Fibroblast of skin of left biceps (primary cell): ENCODE measurements around the gene PPP6R2.
"Not testable (repeated sequence)": the region's sequence is repeated elsewhere in the genome, so short reads cannot be mapped to it uniquely, and the experiment has no call there.

ENCODE experiments used
- DNase-seq, 2 experiments: peaks; one replicate each; pipeline ENCODE4 v3.0.0-alpha.2; 2013; ENCODE audit warnings: low read depth in 2 of 2

Gene PPP6R2

DNA sequence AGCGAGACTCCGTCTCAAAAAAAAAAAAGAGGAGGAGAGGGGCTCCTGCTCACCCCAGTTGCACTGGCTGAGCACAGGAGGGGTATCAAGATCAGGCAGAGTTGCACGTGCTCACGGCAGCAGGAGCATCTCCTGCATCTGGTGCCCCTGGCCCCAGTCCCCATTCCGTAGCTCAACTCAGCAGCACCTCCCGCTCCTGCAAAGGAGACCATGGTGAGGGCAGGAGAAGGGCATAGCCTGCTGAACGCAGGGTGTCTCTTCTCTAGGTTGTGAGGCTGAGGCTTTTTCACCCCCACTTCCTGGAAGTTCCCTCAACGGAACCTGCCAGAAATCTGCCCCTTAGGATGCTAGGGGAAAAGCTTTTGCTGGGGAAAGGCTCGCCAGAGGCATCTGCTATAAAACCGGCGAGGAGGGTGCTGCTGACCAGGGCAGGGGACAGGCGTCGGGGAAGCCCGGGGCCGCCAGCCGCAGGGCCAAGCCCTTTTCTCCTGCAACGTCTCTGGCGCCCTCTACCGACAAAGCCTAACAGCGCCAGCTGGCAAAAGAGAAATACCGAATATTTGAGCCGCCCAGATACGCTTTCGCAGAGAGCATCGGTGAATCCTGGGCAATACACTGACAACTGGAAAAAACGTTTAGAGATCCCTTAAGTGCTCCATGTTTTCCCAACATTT is 1.0 kb upstream of the PPP6R2 start:
- DNase-seq: peak in 1 of 2 experiments; percentile 51

DNA sequence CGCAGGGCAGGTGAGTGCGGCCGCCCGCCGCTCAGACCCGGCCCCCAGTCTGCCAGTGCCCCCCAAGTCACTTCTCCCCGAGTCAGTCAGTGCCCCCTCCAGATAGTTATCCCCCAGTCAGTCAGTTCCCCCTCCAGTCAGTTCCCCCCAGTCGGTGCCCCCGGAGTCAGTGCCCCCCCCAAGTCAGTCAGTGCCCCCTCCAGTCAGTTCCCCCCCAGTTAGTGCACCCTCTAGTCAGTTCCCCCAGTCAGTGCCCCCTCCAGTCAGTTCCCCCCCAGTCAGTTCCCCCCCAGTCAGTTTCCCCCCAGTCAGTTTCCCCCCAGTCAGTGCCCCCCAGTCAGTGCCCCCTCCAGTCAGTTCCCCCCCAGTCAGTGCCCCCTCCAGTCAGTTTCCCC is 411 bp downstream of the PPP6R2 start:
- no peak for DNase-seq

DNA sequence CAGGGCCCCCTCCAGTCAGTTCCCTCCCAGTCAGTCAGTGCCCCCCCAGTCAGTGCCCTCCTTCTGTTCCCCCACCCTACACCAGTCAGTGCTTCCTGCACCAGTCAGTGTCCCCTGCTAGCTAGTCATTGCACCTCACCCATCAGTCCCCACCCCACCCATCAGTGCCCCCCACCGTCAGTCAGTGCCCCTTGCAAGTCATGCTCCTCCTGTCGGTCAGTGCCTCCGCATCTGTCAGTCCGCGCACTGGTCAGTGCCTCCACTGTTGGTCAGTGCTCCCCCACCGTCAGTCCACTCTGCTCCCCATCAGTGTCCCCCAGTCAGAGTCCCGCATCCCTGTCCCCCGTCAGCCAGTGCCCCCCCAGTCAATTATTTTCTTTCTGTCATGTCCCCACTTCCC is 3.3 kb downstream of the PPP6R2 start:
- DNase-seq: no peak

DNA sequence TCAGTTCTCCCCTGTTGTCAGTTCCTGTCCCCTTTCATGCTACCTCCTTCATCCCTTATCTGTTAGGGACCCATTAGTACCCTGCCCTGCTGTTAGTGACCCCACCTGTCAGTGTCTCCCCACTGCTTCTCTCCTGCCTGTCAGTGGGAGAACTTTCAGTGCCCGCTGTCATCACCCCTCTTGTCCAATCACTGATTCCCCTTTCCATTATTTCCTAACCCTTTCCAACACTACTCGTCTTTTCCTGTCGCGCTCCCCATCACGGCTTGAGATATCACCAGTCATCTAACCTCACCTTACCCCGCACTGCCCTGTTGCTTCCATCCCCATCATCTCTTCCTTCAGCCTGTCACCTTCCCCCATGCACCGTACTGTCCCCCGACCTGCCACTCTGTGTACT is 4.0 kb downstream of the PPP6R2 start:
- no peak for DNase-seq

DNA sequence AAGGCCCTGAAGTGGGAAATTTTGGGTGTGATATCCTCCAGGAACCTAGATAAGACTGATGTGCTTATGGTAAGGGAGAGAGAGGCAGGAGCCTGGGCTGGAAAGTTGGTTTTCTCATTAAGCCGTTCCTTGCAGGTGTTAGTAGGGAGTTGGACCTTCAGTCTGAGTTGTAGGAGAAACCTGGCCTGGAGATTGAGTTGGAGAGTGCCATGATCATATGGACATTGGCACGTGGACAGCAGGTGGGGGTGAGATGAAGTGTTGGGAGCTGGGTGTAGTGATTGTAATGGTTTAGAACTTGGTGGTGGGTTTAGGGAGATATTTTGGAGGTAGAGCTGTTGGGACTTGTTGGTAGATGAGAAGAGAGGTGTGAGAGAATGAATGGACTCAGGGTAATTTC is 4.9 kb downstream of the PPP6R2 start:
- DNase-seq: no peak

DNA sequence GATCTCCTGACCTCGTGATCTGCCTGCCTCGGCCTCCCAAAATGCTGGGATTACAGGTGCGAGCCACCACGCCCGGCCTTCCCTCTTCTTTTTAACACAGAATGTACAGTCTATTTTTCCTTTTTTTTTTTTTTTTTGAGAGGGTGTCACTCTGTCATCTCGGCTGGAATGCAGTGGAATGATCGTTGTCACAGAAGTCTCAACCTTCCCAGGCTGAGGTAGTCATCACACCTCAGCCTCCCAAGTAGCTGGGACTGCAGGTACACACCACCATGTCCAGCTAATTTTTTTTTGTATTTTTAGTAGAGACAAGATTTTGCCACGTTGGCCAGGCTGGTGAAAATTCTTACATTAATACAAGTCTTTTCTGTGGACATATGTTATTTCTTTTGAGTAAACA is 13.1 kb downstream of the PPP6R2 start:
- no peak for DNase-seq

DNA sequence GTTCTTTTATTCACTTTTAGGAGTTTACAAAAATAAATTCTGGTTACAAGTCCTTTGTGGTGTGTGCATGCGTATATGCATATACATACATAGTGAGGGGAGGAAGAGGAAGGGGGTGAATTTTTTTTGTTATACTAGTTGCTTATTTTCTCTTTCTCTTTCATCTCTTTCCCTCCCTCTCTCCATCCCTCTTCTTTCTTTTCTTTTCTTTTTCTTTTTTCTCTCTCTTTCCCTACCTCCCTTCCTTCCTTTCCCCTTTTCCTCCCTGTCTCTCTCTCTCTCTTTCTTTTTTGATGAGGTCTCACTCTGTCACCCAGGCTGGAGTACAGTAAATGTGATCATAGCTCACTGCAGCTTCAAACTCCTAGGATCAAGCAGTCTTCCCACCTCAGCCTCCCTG is 14.1 kb downstream of the PPP6R2 start:
- DNase-seq: no peak

DNA sequence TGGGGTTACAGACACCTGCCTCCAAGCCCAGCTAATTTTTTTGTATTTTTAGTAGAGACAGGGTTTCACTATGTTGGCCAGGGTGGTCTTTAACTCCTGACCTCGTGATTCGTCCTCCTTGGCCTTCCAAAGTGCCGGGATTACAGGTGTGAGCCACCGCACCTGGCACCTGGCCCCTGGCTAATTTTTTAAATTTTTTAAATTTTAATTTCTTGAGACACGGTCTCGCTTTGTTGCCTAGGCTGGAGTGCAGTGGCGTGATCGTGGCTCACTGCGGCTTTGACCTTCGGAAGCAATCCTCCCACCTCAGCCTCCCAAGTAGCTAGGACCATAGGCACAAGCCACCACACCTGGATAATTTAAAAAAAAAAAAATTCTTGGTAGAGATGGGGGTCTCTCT is 14.6 kb downstream of the PPP6R2 start:
- no peak for DNase-seq

DNA sequence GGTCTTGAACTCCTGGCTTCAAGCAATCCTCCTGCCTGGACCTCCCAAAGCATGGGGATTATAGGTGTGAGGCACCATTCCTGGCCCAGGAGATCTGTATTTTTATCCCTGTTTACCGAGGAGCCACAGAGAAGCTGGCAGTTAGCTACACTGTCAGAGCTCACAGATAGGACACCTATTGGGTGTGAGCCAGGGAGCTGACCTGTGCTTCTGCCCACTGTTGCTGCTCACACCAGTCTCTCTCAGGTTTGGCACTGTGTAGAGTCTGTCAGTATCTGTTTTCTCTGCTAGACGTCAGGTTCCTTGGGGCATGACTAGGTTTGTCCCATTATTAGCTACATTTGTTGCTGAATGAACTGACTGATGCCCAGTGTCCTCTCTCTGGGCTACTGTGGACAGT is 17.5 kb downstream of the PPP6R2 start:
- no peak for DNase-seq

DNA sequence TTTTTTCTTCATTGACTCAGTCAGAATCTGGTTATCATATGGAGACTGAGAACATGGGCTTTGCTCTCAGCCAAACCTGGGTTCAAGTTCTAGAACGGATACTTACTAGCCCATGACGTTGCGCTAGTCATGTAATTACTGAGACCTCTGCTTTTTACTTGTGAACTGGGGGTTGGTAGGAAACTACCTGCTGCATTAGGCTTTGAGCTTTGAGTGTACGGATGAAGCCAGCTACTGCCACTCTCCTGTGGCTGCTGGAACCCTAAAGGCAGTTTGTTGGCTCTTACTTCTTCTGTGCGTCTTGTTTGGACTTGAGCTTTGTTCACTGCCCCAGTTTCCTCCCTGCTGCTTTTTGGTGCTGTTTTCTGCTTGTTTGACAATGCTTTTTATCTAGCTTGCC is 18.1 kb downstream of the PPP6R2 start:
- no peak for DNase-seq

DNA sequence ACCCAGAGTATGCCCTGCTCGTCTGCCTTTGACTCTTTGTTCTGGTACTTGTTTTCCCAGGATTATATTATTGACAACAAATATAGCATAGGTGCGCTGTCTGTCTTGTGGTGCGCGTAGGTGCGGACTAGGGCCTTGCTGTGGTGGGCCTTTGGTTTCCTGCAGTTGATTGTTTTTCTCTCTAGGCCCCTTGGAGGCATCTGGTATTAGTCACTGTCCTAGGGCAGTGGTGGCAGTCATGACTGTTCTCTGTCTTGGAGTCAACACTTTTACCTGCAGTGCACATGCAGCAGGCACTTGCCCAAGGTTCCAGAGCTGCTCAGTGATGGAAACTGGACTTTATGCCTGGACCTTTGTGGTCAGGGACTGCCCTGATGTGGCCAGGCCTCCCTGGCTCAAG is 18.6 kb downstream of the PPP6R2 start:
- DNase-seq: no peak

DNA sequence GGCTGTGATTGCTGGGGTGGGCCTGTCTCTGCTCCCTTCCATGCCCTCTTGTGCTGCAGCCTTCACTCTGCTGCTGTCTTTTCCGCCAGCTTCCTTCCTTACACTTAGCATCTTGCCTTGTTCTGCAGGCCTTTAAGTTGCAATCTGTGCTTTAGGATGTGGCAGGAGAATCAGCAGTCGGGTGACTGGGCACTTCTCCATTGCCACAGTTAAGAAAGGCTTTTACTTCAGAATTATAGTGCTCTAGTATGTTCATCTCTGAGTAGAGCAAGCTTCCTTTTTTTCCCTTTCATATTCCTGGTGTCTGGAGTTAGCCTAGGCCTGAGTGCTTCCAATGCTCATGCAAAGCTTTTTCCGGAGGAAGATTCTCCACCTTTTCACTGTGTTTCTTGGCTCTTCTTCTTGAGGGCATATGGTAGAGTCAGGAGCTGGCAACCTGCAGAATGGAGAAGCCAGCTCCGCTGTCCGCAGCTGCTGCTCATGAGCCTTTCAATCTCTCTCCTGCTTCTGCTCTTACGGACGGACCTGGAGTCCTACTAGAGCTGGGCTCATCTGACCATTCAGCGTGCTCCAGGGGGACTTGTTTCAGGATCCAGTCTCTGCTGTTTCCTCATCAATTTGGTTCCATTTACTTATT is 20.2 kb downstream of the PPP6R2 start:
- DNase-seq: no peak

DNA sequence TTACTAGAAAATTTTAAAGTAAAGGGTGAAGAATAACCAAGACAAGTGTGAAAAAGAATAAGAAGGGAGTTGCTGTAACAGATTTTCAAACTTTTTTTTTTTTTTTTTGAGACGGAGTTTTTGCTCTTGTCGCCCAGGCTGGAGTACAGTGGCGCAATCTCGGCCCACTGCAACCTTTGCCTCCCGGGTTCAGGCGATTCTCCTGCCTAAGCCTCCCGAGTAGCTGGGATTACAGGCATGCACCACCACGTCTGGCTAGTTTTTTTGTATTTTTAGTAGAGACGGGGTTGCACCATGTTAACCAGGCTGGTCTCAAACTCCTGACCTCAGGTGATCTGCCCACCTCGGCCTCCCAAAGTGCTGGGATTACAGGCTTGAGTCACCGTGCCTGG is 20.7 kb downstream of the PPP6R2 start:
- DNase-seq: not testable (repeated sequence)

DNA sequence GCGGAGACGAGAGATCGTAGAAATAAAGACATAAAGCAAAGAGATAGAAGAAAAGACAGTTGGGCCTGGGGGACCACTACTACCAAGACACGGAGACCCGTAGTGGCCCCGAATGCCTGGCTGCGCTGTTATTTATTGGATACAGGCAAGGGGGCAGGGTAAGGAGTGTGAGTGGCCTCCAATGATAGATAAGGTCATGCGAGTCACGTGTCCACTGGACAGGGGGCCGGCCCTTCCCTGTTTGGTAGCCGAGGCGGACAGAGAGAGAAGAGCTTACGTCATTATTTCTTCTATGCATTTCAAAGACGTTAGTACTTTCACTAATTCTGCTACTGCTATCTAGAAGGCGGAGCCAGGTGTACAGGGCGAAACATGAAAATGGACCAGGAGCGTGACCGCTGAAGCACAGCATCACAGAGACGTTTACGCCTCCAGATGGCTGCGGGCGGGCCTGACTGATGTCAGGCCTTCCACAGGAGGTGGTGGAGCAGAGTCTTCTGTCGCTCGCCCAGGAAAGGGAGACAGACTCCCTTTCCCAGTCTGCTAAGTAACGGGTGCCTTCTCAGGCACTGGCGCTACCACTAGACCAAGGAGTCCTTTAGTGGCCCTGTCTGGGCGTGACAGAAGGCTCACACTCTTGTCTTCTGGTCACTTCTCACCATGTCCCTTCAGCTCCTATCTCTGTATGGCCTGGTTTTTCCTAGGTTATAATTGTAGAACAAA is 24.8 kb downstream of the PPP6R2 start:
- no peak for DNase-seq

DNA sequence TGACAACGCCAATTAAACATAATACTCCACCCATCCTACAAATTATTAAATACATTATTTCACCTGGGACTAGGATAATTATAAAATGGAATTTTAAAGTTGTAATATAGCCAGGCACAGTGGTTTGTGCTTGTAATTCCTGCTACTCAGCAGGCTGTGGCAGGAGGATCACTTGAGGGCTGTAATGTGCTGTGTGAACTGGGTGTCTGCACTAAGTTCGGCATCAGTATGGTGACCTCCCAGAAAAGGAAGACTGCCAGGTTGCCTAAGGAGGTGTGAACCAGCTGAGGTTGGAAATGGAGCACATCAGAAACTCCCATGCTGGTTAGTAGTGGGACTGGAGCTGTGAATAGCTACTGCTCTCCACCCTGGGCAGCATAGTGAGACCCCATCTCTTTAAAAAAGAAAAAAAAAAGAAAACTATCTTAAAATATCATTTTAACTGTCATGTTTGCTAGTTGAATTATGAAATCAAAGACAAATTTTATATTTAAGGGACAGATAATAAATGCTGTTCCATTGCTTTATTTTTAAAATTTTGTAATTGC is 28.0 kb downstream of the PPP6R2 start:
- DNase-seq: no peak

DNA sequence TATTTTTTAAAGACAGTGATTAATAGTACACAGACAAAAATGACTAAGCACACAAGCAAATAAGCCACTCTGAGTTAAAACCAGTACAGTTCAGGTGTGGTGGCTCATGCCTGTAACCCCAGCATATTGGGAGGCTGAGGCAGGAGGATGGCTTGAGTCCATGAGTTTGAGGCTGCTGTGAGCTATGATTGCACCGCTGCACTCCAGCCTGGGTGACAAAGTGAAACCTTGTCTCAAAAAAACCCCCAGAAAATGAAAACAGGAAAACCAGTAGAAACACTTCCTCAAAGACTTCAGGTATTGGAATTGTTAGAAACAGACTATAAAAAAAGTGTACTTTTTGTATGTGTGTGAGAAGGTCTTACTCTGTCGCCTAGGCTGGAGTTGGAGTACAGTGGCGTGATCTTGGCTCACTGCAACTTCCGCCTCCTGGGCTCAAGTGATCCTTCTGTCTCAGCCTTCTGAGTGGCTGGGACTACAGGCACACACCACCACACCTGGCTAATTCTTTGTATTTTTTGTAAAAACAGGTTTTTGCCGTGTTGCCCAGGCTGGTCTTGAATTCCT is 33.0 kb downstream of the PPP6R2 start:
- DNase-seq: no peak

DNA sequence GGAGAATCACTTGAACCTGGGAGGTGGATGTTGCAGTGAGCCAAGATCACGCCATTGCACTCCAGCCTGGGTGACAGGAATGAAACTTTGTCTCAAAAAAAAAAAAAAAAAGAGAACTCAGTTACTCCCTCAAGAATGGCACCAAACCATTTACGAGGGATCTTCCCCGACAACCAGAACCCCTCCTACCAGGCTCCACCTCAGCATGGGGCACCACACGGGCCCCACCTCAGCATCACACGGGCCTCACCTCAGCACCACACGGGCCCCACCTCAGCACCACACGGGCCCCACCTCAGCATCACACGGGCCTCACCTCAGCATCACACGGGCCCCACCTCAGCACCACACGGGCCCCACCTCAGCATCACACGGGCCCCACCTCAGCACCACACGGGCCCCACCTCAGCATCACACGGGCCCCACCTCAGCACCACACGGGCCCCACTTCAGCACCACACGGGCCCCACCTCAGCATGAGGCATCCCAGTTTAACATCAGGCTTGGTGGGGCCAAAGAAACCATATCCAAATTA is 38.0 kb downstream of the PPP6R2 start:
- not testable (repeated sequence) for DNase-seq

DNA sequence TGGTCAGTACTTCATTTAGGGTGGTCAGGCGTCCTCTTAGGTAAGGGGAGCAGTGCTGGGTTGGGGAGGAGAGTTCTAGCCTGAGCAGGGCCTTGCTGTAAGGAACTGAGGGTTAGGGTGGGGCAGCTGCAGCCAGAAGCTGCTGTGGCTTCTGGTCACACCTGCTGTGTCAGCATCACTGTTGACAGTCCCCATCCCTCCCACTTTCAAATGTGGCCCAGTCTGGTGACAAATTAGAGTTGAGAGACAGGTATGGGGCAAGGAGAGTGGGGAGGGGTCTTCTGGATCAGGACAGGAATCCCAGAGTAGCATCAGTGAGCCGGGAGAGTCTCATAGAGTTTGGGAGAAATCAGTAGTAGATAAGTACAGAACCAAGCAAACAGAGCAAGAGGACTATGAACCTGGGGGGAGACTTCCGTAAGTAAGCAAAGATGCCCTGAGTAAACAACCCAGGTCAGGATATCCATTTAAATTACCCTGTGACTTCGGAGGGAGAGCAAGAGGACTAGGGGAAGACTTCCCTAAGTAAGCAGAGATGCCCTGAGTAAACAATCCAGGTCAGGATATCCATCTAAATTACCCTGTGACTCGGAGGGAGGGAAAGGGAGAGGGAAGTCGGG is 53.7 kb downstream of the PPP6R2 start:
- no peak for DNase-seq

DNA sequence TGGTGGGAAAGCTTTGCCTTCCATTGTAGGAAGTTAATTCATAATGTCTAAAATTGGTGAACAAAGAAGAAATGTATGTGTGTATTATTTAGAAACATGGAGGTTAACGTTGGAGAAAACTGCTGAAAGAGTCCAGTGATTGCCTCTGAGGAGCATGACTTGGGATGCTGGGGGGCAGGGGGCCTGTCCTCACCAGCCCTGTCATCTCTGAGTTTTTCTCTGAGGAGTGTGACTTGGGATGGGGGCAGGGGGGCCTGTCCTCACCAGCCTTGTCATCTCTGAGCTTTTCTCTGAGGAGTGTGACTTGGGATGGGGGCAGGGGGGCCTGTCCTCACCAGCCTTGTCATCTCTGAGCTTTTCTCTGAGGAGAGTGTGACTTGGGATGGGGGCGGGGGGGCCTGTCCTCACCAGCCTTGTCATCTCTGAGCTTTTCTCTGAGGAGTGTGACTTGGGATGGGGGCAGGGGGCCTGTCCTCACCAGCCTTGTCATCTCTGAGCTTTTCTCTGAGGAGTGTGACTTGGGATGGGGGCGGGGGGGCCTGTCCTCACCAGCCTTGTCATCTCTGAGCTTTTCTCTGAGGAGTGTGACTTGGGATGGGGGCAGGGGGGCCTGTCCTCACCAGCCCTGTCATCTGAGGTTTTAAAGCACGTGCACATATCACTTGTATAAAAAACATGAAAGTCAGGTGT is 54.4 kb downstream of the PPP6R2 start:
- DNase-seq: not testable (repeated sequence)

DNA sequence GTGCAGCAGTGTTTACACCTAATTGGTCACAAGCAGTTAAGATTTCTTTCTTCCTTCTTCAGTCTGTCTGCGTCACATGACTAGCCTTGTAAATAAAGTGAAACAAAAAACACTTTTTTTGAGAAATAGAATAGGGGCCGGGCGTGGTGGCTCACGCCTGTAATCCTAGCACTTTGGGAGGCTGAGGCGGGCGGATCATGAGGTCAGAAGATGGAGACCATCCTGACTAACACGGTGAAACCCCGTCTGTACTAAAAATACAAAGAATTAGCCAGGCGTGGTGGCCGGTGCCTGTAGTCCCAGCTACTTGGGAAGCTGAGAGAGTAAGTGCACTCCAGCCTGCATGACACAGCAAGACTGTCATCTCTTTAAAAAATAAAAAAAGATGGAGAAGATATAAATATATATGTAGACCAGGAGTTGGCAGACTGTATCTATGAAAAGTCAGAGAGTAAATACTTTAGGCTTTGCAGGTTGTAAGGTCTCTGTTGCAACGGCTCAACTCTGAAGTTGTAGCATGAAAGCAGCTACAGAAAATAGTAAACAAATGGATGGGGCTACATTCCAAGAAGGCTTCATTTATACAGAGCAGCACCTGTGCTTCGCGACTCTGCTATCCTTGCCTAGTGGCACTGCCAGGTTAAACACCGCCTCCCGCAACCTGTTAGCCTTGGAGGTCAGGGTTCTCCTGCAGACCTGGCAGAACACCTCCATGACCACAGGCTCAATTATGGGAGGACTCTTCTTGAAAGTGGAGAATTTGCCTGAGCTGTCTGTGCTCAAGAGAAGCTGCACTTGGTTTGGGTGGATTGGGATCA is 55.9 kb downstream of the PPP6R2 start:
- no peak for DNase-seq
